ENCODE results near the gene MYZAP.

- TF ChIP-seq, protein P1, sequence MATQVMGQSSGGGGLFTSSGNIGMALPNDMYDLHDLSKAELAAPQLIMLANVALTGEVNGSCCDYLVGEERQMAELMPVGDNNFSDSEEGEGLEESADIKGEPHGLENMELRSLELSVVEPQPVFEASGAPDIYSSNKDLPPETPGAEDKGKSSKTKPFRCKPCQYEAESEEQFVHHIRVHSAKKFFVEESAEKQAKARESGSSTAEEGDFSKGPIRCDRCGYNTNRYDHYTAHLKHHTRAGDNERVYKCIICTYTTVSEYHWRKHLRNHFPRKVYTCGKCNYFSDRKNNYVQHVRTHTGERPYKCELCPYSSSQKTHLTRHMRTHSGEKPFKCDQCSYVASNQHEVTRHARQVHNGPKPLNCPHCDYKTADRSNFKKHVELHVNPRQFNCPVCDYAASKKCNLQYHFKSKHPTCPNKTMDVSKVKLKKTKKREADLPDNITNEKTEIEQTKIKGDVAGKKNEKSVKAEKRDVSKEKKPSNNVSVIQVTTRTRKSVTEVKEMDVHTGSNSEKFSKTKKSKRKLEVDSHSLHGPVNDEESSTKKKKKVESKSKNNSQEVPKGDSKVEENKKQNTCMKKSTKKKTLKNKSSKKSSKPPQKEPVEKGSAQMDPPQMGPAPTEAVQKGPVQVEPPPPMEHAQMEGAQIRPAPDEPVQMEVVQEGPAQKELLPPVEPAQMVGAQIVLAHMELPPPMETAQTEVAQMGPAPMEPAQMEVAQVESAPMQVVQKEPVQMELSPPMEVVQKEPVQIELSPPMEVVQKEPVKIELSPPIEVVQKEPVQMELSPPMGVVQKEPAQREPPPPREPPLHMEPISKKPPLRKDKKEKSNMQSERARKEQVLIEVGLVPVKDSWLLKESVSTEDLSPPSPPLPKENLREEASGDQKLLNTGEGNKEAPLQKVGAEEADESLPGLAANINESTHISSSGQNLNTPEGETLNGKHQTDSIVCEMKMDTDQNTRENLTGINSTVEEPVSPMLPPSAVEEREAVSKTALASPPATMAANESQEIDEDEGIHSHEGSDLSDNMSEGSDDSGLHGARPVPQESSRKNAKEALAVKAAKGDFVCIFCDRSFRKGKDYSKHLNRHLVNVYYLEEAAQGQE (IDR thresholded peaks at IDR 0.05; ENCODE audit: low read depth, low read length) = no peak
- TF ChIP-seq CTCF (IDR thresholded peaks at IDR 0.05) = no peak
- no peak for TF ChIP-seq PBX3 (IDR thresholded peaks at IDR 0.05)
- no peak for TF ChIP-seq EP300 (IDR thresholded peaks at IDR 0.05; ENCODE audit: borderline replicate concordance in 1 of 2, low read depth in 1 of 2, low read length in 1 of 2)
- TF ChIP-seq NFIC (IDR thresholded peaks at IDR 0.05; ENCODE audit: borderline replicate concordance) = no peak
- TF ChIP-seq TCF12 (IDR thresholded peaks at IDR 0.05) = no peak
- no peak for TF ChIP-seq RFX5 (IDR thresholded peaks at IDR 0.05; ENCODE audit: low read length)
- no peak for TF ChIP-seq MAX (IDR thresholded peaks at IDR 0.05; ENCODE audit: low read depth)
- TF ChIP-seq, protein P2, sequence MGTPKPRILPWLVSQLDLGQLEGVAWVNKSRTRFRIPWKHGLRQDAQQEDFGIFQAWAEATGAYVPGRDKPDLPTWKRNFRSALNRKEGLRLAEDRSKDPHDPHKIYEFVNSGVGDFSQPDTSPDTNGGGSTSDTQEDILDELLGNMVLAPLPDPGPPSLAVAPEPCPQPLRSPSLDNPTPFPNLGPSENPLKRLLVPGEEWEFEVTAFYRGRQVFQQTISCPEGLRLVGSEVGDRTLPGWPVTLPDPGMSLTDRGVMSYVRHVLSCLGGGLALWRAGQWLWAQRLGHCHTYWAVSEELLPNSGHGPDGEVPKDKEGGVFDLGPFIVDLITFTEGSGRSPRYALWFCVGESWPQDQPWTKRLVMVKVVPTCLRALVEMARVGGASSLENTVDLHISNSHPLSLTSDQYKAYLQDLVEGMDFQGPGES (IDR thresholded peaks at IDR 0.05; ENCODE audit: low read depth, low read length) = no peak
- TF ChIP-seq EZH2phosphoT487 (IDR thresholded peaks at IDR 0.05; ENCODE audit: borderline replicate concordance, low read depth) = no peak
Measured at GRCh38 chr15:57731530-57732103, 139.9 kb downstream of the MYZAP start.

All from SK-N-SH (cell line).